ENCODE results near the gene BCL7A. TPM values are rescaled to one million over a fixed set of nuclear protein-coding genes. Genes with fewer than 3 reads are reported as not detected.

The BCL7A gene
- total RNA-seq, 1 experiment from 2014 or later = 6.3 TPM

DNA sequence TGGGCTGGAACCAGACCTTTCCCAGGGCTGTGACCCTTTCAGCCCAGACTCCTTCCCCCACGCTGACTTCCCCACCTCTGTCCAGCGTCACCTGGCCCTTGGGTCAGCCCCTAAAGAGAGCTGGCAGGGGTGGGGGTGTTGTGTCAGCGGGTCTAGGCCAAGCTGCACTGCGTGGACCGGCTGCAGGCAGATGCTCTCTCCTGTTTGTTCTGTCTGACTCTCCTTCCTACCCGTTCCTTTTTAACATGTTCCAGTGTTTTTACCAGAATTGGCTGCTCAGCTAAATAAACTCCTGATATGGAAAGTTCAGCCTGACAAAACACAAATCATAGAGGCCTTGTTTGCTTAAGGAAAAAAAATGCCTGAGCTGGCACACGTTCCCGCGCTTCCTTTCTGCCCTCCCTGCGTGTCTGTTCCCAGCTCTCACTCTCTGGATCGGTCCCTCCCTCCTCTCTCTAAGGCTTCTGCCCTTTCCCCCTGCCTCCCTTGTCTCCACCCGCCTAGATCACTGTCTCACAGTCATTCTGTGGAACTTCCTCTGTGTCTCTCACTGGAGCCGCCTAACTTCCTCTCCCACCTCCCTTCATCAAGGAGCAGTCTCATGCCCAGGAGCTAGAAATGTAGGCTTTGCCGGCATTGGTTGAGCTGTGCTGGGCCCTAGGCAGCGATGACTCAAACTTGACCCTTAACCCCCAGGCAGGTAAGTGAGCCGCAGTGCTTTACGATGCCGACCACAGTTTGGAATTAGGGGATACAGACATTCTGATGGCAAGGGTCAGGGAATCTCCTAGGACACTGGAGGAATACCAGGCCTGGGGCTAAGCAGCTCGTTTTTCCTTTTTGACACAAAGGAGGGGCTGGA, 41.4 kb downstream of the BCL7A start:
- H4K20me1 ChIP-seq (ENCODE audit: insufficient read depth) = no peaks in the 10 kb centered on the region
- POLR2A ChIA-PET (ENCODE audit: unreplicated experiment) = interaction anchor here (0.6 to 1.0 kb wide), 4 partner anchors 18 to 391 kb away, joined by 3 to 6 read pairs (median 3); partner anchors contain the start of gene DIABLO
- intact Hi-C loops (cut with micrococcal nuclease; ENCODE audit: unreplicated experiment) = loop anchor here (10.0 kb wide), 1 partner anchor 268 kb away; the partner anchor contains the start of gene RHOF
- H2AFZ ChIP-seq = peak overlapping the region; percentile 74
- H3K4me1 ChIP-seq (replicated peaks; ENCODE audit: insufficient read depth) = peaks cover 39% of the 10 kb centered on the region
- BruUV-seq (replicated peaks) = no TSS peak
- H3K36me3 ChIP-seq (ENCODE audit: low read depth) = no peaks in the 10 kb centered on the region
- peaks cover 22% of the 10 kb centered on the region for H3K79me2 ChIP-seq (ENCODE audit: low read depth)
- peak overlapping the region; percentile 33; the same call in 1 of the 2 replicates for H3K4me3 ChIP-seq
- peak overlapping the region; percentile 88 for H3K27ac ChIP-seq
- H3F3A ChIP-seq (ENCODE audit: insufficient read depth, low read depth) = peaks cover 35% of the 10 kb centered on the region
- H3K9me3 ChIP-seq (ENCODE audit: insufficient read depth, low read depth) = no peaks in the 10 kb centered on the region
- CTCF ChIA-PET = interaction anchor here (0.6 to 1.2 kb wide), 6 partner anchors 8 to 222 kb away, joined by 3 to 8 read pairs (median 4); no protein-coding TSS in a partner anchor
- no peaks in the 10 kb centered on the region for H3K27me3 ChIP-seq (ENCODE audit: insufficient read depth, low read depth)
- peak; percentile 73 to 93 for DNase-seq
- H3K9me2 ChIP-seq (ENCODE audit: insufficient read depth) = no peaks in the 10 kb centered on the region
- peak overlapping the region; percentile 91 for H3K4me2 ChIP-seq
- no peak for TF ChIP-seq EZH2 (IDR thresholded peaks at IDR 0.05; ENCODE audit: low read depth)
- TF ChIP-seq, protein P1, sequence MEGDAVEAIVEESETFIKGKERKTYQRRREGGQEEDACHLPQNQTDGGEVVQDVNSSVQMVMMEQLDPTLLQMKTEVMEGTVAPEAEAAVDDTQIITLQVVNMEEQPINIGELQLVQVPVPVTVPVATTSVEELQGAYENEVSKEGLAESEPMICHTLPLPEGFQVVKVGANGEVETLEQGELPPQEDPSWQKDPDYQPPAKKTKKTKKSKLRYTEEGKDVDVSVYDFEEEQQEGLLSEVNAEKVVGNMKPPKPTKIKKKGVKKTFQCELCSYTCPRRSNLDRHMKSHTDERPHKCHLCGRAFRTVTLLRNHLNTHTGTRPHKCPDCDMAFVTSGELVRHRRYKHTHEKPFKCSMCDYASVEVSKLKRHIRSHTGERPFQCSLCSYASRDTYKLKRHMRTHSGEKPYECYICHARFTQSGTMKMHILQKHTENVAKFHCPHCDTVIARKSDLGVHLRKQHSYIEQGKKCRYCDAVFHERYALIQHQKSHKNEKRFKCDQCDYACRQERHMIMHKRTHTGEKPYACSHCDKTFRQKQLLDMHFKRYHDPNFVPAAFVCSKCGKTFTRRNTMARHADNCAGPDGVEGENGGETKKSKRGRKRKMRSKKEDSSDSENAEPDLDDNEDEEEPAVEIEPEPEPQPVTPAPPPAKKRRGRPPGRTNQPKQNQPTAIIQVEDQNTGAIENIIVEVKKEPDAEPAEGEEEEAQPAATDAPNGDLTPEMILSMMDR (conservative IDR thresholded peaks at IDR 0.05) = no peak

DNA sequence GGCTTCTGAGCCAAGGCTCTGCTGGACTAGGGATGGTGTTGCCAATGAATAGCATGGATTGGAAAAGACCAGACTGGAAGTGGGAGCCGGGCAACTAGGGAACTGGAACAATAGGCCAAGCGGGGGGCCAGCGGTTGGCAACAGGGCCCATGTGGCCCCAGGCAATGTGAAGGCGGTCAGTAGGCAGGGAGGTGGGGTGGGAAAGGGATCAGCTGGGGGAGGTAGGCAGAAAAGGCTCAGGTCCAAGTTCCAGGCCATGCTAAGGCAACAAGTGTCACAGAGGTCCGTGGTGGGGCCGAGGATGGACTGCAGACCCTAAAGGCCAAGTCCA, 42.0 kb downstream of the BCL7A start:
- CTCF ChIA-PET = interaction anchor here (0.6 to 1.2 kb wide), 5 partner anchors 9 to 223 kb away, joined by 3 to 8 read pairs (median 5); no protein-coding TSS in a partner anchor
- Histone ChIP-seq H3F3A (ENCODE audit: insufficient read depth, low read depth) (peaks cover 35% of the 10 kb centered on the region), H3K27ac (peak overlapping the region; percentile 88), H4K20me1 (ENCODE audit: insufficient read depth) (no peaks in the 10 kb centered on the region), H2AFZ (peak overlapping the region; percentile 74; the same call in 1 of the 2 replicates), H3K4me1 (replicated peaks; ENCODE audit: insufficient read depth) (peaks cover 39% of the 10 kb centered on the region), H3K36me3 (ENCODE audit: low read depth) (no peaks in the 10 kb centered on the region), H3K9me3 (ENCODE audit: insufficient read depth, low read depth) (no peaks in the 10 kb centered on the region), H3K79me2 (ENCODE audit: low read depth) (peaks cover 22% of the 10 kb centered on the region), H3K27me3 (ENCODE audit: insufficient read depth, low read depth) (no peaks in the 10 kb centered on the region), H3K4me3 (no peak overlapping the region; the same call in 1 of the 2 replicates), H3K4me2 (peak overlapping the region; percentile 91), H3K9me2 (ENCODE audit: insufficient read depth) (no peaks in the 10 kb centered on the region)
- no TSS peak for BruUV-seq (replicated peaks)
- intact Hi-C loops (cut with micrococcal nuclease; ENCODE audit: unreplicated experiment) = loop anchor here (1.0 to 10.0 kb wide), 2 partner anchors 17 to 269 kb away; partner anchors contain the start of gene RHOF
- POLR2A ChIA-PET (ENCODE audit: unreplicated experiment) = interaction anchor here (0.6 to 1.0 kb wide), 4 partner anchors 17 to 392 kb away, joined by 3 to 6 read pairs (median 3); partner anchors contain the start of gene DIABLO
- TF ChIP-seq, protein P1 (conservative IDR thresholded peaks at IDR 0.05) = no peak
- no peak for TF ChIP-seq EZH2 (IDR thresholded peaks at IDR 0.05; ENCODE audit: low read depth)
- DNase-seq = peak in 1 of 2 experiments; percentile 51

DNA sequence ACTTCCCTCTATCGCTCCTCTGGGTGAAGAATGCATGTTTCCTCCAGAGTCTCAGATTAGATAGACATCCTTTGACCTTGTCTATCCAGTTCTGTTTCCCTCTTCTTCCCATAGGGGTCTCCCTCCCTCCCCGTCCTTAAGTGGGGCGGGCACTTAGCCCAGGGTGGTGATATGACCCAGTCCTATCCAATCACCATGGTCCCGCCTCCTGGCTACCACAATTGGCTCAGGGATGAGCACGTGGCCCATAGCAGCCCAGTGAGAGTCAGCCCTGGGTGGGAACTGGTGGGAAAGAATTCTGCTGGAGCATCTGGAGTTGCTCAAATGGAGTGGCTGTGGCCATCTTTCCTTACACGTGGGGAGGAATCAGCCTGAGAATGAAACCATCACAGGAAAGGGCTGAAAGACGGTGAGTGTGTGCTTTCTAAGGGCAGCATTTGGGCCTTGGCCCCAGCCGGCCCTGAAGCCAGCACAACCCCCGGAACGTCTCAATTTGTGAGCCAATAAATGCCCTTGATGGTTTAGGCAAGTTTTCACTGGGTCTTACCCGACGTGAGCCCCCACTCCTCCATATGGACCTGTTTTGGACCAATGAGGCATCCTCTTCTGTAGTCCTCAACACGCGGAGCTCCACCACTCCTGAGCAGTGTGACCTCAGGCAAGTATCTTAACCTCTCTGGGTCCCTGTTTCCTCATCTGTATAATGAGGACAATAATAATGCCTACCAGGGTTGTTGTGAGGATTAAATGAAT, 42.5 kb downstream of the BCL7A start:
- H3K36me3 ChIP-seq (ENCODE audit: low read depth) = no peaks in the 10 kb centered on the region
- peaks cover 22% of the 10 kb centered on the region for H3K79me2 ChIP-seq (ENCODE audit: low read depth)
- H3F3A ChIP-seq (ENCODE audit: insufficient read depth, low read depth) = peaks cover 32% of the 10 kb centered on the region
- H3K4me3 ChIP-seq = peak overlapping the region; percentile 59
- ChIA-PET CTCF (interaction anchor here (0.6 kb wide), 1 partner anchor 668 kb away, joined by 5 read pairs; no protein-coding TSS in a partner anchor), POLR2A (ENCODE audit: unreplicated experiment) (interaction anchor here (0.6 kb wide), 1 partner anchor 36 kb away, joined by 3 read pairs; no protein-coding TSS in a partner anchor)
- TF ChIP-seq, protein P1 (conservative IDR thresholded peaks at IDR 0.05) = peak; percentile 61
- no peak for TF ChIP-seq EZH2 (IDR thresholded peaks at IDR 0.05; ENCODE audit: low read depth)
- H3K27ac ChIP-seq = peak overlapping the region; percentile 88
- no peaks in the 10 kb centered on the region for H3K9me3 ChIP-seq (ENCODE audit: insufficient read depth, low read depth)
- H3K4me2 ChIP-seq = peak overlapping the region; percentile 91
- peaks cover 39% of the 10 kb centered on the region for H3K4me1 ChIP-seq (replicated peaks; ENCODE audit: insufficient read depth)
- H4K20me1 ChIP-seq (ENCODE audit: insufficient read depth) = no peaks in the 10 kb centered on the region
- no peaks in the 10 kb centered on the region for H3K9me2 ChIP-seq (ENCODE audit: insufficient read depth)
- peak; percentile 93 to 95 for DNase-seq
- BruUV-seq (replicated peaks) = TSS peak; percentile 64
- intact Hi-C loops (cut with micrococcal nuclease; ENCODE audit: unreplicated experiment) = loop anchor here (1.0 to 10.0 kb wide), 2 partner anchors 16 to 269 kb away; partner anchors contain the start of gene RHOF
- H2AFZ ChIP-seq = peak overlapping the region; percentile 74; the same call in 1 of the 2 replicates
- no peaks in the 10 kb centered on the region for H3K27me3 ChIP-seq (ENCODE audit: insufficient read depth, low read depth)

Measured in PC-9 (cell line).